GM20000 (cell line): Measurements from ENCODE around the gene KLHL41.
"Not testable (repeated sequence)": the region's sequence is repeated elsewhere in the genome, so short reads cannot be mapped to it uniquely, and the experiment has no call there.

Experiments used
- DNase-seq: peaks from one replicate; pipeline ENCODE4 v3.0.0; 2012; ENCODE audit warnings: low spot score
- CTCF ChIP-seq: IDR thresholded peaks from 2 replicates; pipeline ENCODE4 v1.5.1; 2012; ENCODE audit warnings: mild to moderate bottlenecking, control low read depth; ENCODE audit errors: extremely low read depth, missing control alignments

KLHL41 gene

DNA sequence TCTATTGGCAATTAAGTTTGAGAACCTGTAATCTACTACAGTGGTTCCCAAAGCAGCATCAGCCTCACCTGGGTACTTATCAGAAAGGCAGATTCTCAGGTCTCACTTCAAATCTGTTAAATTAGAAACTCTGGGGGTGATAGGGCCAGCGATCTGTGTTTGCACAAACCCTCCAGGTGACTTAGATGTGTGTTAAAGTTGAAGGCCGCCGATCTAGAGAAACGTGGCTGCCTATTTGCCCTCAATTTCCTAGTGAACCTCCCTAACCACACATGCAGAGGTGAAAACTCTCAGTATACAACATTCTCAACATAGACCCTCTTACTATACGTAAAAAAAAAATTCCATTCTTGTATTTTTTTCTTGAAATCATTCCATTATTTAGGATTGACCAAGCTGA lies 14.2 kb downstream of the KLHL41 start:
- DNase-seq: no peak
- TF ChIP-seq CTCF: no peak

DNA sequence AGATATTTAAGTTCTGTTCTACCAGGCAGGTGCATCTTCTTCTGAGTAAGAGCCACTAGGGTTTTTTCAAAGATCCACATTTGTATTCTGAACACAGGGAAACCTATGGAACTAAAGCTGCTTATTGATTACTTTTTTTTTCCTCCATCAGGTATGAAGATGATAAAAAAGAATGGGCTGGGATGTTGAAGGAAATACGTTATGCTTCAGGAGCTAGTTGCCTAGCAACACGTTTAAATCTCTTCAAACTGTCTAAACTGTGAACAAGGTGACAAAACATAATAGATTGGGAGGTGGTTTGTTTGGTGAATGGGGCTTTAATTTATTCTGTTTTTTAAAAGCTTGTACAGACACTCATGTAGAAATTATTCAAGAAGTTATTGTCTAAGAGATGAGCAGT lies 15.9 kb downstream of the KLHL41 start:
- DNase-seq: no peak
- TF ChIP-seq CTCF: no peak

DNA sequence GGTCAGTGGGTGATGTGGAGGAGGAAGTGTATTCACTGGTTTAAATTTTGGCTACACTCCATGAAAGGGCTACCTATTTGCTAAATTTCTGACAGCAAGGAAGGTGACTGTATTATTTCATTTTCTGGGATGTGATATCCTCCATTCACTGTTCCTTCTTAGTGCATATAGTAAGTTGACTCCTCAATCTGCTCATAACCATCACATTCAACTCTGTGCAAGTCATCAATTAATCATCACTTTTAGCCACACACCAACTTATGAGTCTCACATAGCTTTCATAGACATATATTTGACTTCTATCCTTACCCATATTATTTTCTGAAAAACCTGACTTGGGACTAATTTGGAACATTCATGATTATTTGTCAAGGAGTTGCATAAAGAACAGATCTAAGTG lies 16.9 kb downstream of the KLHL41 start:
- no peak for TF ChIP-seq CTCF
- no peak for DNase-seq

- peak; percentile 89 for TF ChIP-seq CTCF
- DNase-seq: peak; percentile 53
These were observed 18.8 kb downstream of the KLHL41 start for GRCh38 chr2:169528271-169528701.

DNA sequence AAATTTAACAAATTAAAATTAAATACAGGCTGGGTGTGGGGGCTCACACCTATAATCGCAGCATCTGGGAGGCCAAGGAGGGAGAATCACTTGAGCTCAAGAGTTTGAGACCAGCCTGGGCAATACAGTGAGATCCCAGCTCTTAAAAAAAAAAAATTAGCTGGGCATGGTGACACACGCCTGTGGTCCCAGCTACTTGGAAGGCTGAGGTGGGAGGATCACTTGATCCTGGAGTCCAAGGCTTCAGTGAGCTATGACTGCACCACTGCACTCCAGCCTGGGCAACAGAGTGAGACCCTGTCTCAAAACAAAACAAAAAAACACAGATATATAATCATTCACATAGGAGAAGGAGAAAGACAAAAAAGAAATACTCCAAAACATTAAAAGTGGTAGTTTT lies 30.0 kb downstream of the KLHL41 start:
- DNase-seq: not testable (repeated sequence)

DNA sequence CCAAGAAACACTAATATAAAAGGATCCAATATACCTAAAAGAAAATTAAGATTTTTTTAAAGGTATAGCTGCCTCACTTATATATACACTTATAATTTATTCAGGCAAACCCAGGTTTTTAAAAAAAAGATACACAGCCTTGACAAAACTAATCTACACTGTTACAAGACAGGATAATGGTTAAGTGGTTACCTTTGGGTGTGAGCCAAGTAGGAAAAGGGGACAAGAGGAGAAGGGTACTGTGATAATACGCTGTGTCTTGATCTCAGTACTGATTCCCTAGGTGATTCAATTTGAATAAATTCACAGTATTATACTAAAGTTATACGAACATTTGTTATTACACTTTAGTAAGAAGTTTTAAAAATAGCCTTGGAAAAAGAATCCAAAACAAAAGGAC lies 30.6 kb downstream of the KLHL41 start:
- TF ChIP-seq CTCF: no peak
- no peak for DNase-seq

- TF ChIP-seq CTCF: no peak
- no peak for DNase-seq
These were observed 32.9 kb downstream of the KLHL41 start for GRCh38 chr2:169542433-169542832.

GRCh38 chr2:169546756-169547155 lies 37.3 kb downstream of the KLHL41 start:
- no peak for TF ChIP-seq CTCF
- DNase-seq: no peak
